Activated CD4-positive, alpha-beta T cell treated with anti-CD3 and anti-CD28 coated beads, Interleukin-10, Interleukin-2, amounts not matched to agents 100 ng/mL and 50 ng/mL, durations not matched to agents 16 hours and 8 hours (primary cell): ENCODE data around the gene SPR.
"Not testable (repeated sequence)": the region's sequence is repeated elsewhere in the genome, so short reads cannot be mapped to it uniquely, and the experiment has no call there.

ENCODE experiments used
- DNase-seq: peaks from one replicate; pipeline ENCODE4 v3.0.0-alpha.2; 2020

The SPR gene

GRCh38 chr2:72889991-72890390 is 2.8 kb downstream of the SPR start:
- no peak for DNase-seq

GRCh38 chr2:72891091-72891818 is 4.0 kb downstream of the SPR start:
- no peak for DNase-seq

- DNase-seq = peak; percentile 78
Observed at GRCh38 chr2:72892506-72893173, 5.4 kb downstream of the SPR start.

- DNase-seq = peak; percentile 62
Observed at GRCh38 chr2:72893594-72894319, 6.5 kb downstream of the SPR start.

- DNase-seq = no peak
Observed at GRCh38 chr2:72894514-72894913, 7.3 kb downstream of the SPR start.

GRCh38 chr2:72895154-72895553 is 7.9 kb downstream of the SPR start:
- no peak for DNase-seq

GRCh38 chr2:72895759-72896281 is 8.6 kb downstream of the SPR start:
- DNase-seq = no peak

- no peak for DNase-seq
Observed at GRCh38 chr2:72896446-72896845, 9.2 kb downstream of the SPR start.

GRCh38 chr2:72897785-72898584 is 10.8 kb downstream of the SPR start:
- DNase-seq = no peak

GRCh38 chr2:72898585-72898906 is 11.3 kb downstream of the SPR start:
- DNase-seq = no peak

GRCh38 chr2:72900191-72900825 is 13.1 kb downstream of the SPR start:
- DNase-seq = no peak

- no peak for DNase-seq
Observed at GRCh38 chr2:72901426-72901825, 14.2 kb downstream of the SPR start.

- not testable (repeated sequence) for DNase-seq
Observed at GRCh38 chr2:72907369-72907768, 20.2 kb downstream of the SPR start.

- DNase-seq = no peak
Observed at GRCh38 chr2:72908741-72909140, 21.5 kb downstream of the SPR start.

GRCh38 chr2:72911256-72911655 is 24.0 kb downstream of the SPR start:
- DNase-seq = no peak

GRCh38 chr2:72913486-72914205 is 26.4 kb downstream of the SPR start:
- no peak for DNase-seq

- DNase-seq = no peak
Observed at GRCh38 chr2:72914206-72914559, 27.0 kb downstream of the SPR start.

- no peak for DNase-seq
Observed at GRCh38 chr2:72914589-72915319, 27.5 kb downstream of the SPR start.

GRCh38 chr2:72915320-72915906 is 28.2 kb downstream of the SPR start:
- DNase-seq = no peak

GRCh38 chr2:72915907-72916742 is 28.9 kb downstream of the SPR start:
- DNase-seq = peak; percentile 48
